HepG2 (cell line): ENCODE measurements around the gene PIWIL4. TPM values are rescaled to one million over a fixed set of nuclear protein-coding genes. Genes with fewer than 3 reads are reported as not detected.

ENCODE experiments used
- ATAC-seq: fragments of 200-7000 bp; cut with Tn5 transposase; 3 replicates; pipeline ENCODE4 v1.9.1; 2020; ENCODE audit warnings: mild to moderate bottlenecking, moderate library complexity
- BruUV-seq: library from RNA; stranded (reverse); fragments of 400-500 nt; replicated peaks from 2 replicates; lab custom pipeline; 2021; lab: Mats Ljungman, UMichigan
- CTCF ChIA-PET: fragments of 300-600 bp; formaldehyde crosslinking; extraction: SDS; loops from one replicate; lab custom pipeline; 2021; ENCODE audit warnings: low total read pairs, inconsistent platforms, low intra/inter-chr PET ratio; lab: Yijun Ruan, JAX
- POLR2A ChIA-PET: fragments of 350-600 bp; sonication (Branson Sonifier 250); formaldehyde crosslinking; loops from one replicate; lab custom pipeline; 2020; ENCODE audit warnings: antibody characterized with exemption, inconsistent platforms; lab: Yijun Ruan, JAX
- DNase-seq: peaks from one replicate; pipeline ENCODE4 v3.0.0-alpha.2; 2015; ENCODE audit warnings: low spot score
- FAIRE-seq: peaks from 3 replicates; lab custom pipeline; 2011; peaks lifted over from hg19 to GRCh38; lab: Jason Lieb, UNC
- H2AFZ ChIP-seq: one replicate; pipeline ENCODE4 v1.6.1; 2011; ENCODE audit warnings: low read length, inconsistent platforms
- H3K27ac ChIP-seq: fragments of 300-600 bp; 3 replicates; pipeline ENCODE4 v1.8.0; 2011; ENCODE audit warnings: mixed run types, mild to moderate bottlenecking, mixed read lengths, low read length, inconsistent platforms; ENCODE audit not compliant: insufficient read depth; ENCODE audit errors: extremely low read length
- H3K27me3 ChIP-seq, 2 experiments: fragments of 200-600 bp in 1 of 2; 2 replicates in 1 of 2; 3 replicates in 1 of 2; pipeline versions ENCODE4 v1.6.0 to v1.8.0; 2011; ENCODE audit warnings: low read length in 2 of 2, mild to moderate bottlenecking in 2 of 2, moderate library complexity in 2 of 2, inconsistent platforms in 1 of 2; ENCODE audit not compliant: insufficient read depth in 2 of 2, control insufficient read depth in 1 of 2
- H3K36me3 ChIP-seq, 2 experiments: fragments of 200-600 bp in 1 of 2; replicated peaks in 1 of 2; 2 replicates in 1 of 2; 3 replicates in 1 of 2; pipeline versions ENCODE4 v1.5.1 to v1.8.0; 2011; ENCODE audit warnings: low read length in 2 of 2, inconsistent platforms in 1 of 2; ENCODE audit not compliant: insufficient read depth in 2 of 2, control insufficient read depth in 1 of 2
- H3K4me1 ChIP-seq: 2 replicates; pipeline ENCODE4 v1.5.1; 2012; ENCODE audit warnings: low read length, inconsistent platforms; ENCODE audit not compliant: insufficient read depth
- H3K4me2 ChIP-seq: 2 replicates; pipeline ENCODE4 v1.6.0; 2011; ENCODE audit warnings: low read depth, low read length, inconsistent platforms
- H3K4me3 ChIP-seq, 3 experiments: fragments of 200-600 bp in 1 of 3; sonication (generic), shearing (Covaris generic) in 1 of 3; replicated peaks in 1 of 3; 2 replicates each; pipeline ENCODE4 v1.5.1; 2011 to 2016; ENCODE audit warnings: low read length in 3 of 3, inconsistent platforms in 2 of 3, low read depth in 2 of 3, mild to moderate bottlenecking in 2 of 3, control low read depth in 1 of 3, mixed read lengths in 1 of 3; ENCODE audit not compliant: insufficient read depth in 1 of 3
- H3K79me2 ChIP-seq: one replicate; pipeline ENCODE4 v1.6.1; 2011; ENCODE audit warnings: low read length, inconsistent platforms; ENCODE audit not compliant: insufficient read depth
- H3K9ac ChIP-seq: 2 replicates; pipeline ENCODE4 v1.6.0; 2011; ENCODE audit warnings: mild to moderate bottlenecking, low read depth, low read length, inconsistent platforms; ENCODE audit not compliant: insufficient read depth
- H3K9me3 ChIP-seq: 2 replicates; pipeline ENCODE4 v1.5.1; 2012; ENCODE audit warnings: mild to moderate bottlenecking, low read length
- H4K20me1 ChIP-seq: 2 replicates; pipeline ENCODE4 v1.6.0; 2011; ENCODE audit warnings: inconsistent platforms, mild to moderate bottlenecking, low read length, moderate library complexity; ENCODE audit not compliant: insufficient read depth
- ATF7 ChIP-seq, 2 experiments: fragments of 450-650 bp in 1 of 2; sonication (generic) in 1 of 2; formaldehyde crosslinking in 1 of 2; IDR thresholded peaks; 2 replicates each; pipeline versions ENCODE4 v1.4.0 to v1.6.1; 2016 to 2020; ENCODE audit warnings: antibody characterized with exemption in 1 of 2, mild to moderate bottlenecking in 1 of 2, missing genetic modification reagents in 1 of 2
- FOXP1 ChIP-seq, 2 experiments: fragments of 450-650 bp in 1 of 2; IDR thresholded peaks; 2 replicates each; pipeline ENCODE4 v1.6.1; 2017 to 2018; ENCODE audit warnings: antibody characterized with exemption in 1 of 2
- HIVEP1 ChIP-seq: sonication (generic); formaldehyde crosslinking; IDR thresholded peaks from 2 replicates; pipeline ENCODE4 v1.4.0; 2020; ENCODE audit warnings: mild to moderate bottlenecking, missing genetic modification reagents
- HNRNPL ChIP-seq: fragments of 200-400 bp; formaldehyde crosslinking; IDR thresholded peaks from 2 replicates; pipeline ENCODE4 v1.6.1; 2017; ENCODE audit warnings: mild to moderate bottlenecking, low read depth, low read length
- KDM5B ChIP-seq: sonication (generic); formaldehyde crosslinking; IDR thresholded peaks from 2 replicates; pipeline ENCODE4 v1.4.0; 2020; ENCODE audit warnings: missing genetic modification reagents, mild to moderate bottlenecking, borderline replicate concordance
- NKX3-1 ChIP-seq: sonication (generic); formaldehyde crosslinking; IDR thresholded peaks from 2 replicates; pipeline ENCODE4 v1.5.0; 2020; ENCODE audit warnings: missing genetic modification reagents
- PAX8 ChIP-seq: sonication (generic); formaldehyde crosslinking; IDR thresholded peaks from 2 replicates; pipeline ENCODE4 v1.8.0; 2022; ENCODE audit warnings: mild to moderate bottlenecking, missing genetic modification reagents, borderline replicate concordance
- POLR2G ChIP-seq: fragments of 200-400 bp; formaldehyde crosslinking; IDR thresholded peaks from 2 replicates; pipeline ENCODE4 v1.6.1; 2018; ENCODE audit warnings: mild to moderate bottlenecking, low read depth, low read length, moderate library complexity
- SAFB2 ChIP-seq: sonication (generic); formaldehyde crosslinking; IDR thresholded peaks from 2 replicates; pipeline ENCODE4 v1.5.1; 2020; ENCODE audit warnings: missing genetic modification reagents, low read depth, mild to moderate bottlenecking, borderline replicate concordance
- SRY ChIP-seq: sonication (generic); formaldehyde crosslinking; IDR thresholded peaks from 2 replicates; pipeline ENCODE4 v1.8.0; 2022; ENCODE audit warnings: mild to moderate bottlenecking, missing genetic modification reagents
- ZNF557 ChIP-seq: sonication (generic); formaldehyde crosslinking; IDR thresholded peaks from 2 replicates; pipeline ENCODE4 v1.4.0; 2020; ENCODE audit warnings: missing genetic modification reagents
- WGBS: methylation state at CpG from one replicate; pipeline ENCODE4 v1.1.6; 2017; ENCODE audit warnings: low lambda C conversion rate; 5-methylcytosine and 5-hydroxymethylcytosine counted together
- in situ Hi-C: cut with HindIII; loops from 2 replicates; pipeline ENCODE4 v1.10.0; 2017; ENCODE audit warnings: low pct_unique_long_range_greater_than_20kb; ENCODE audit not compliant: extremely low pct_ligation_motif_present
- intact Hi-C: fragments of 100-400 bp; cut with micrococcal nuclease; formaldehyde crosslinking; loops from one replicate; pipeline ENCODE4 v1.10.0; 2022; ENCODE audit not compliant: unreplicated experiment
- polyA plus RNA-seq, 8 experiments: library from polyadenylated mRNA; depleted of rRNA in 3 of 8; stranded (reverse) in 7 of 8; unstranded in 1 of 8; fragments of >200 nt; fragmentation: Illumina TruSeq in 4 of 8; extraction: Trizol in 4 of 8; gene quantifications; 2 replicates each; pipeline versions ENCODE4 v1.2.1 to v1.2.3, GENCODE V29; 2011 to 2016; ENCODE audit warnings: low read depth in 4 of 8, missing spikeins in 1 of 8, mixed read lengths in 1 of 8; ENCODE audit not compliant: insufficient read depth in 1 of 8
- total RNA-seq, 5 experiments: library from RNA; depleted of rRNA; stranded (reverse); fragments of >200 nt; fragmentation: Illumina TruSeq; extraction: Trizol; gene quantifications; 2 replicates each; pipeline ENCODE4 v1.2.3, GENCODE V29; 2016; ENCODE audit warnings: low read depth in 1 of 5
- TF ChIP-seq, protein P1 (sequence below): sonication (generic); formaldehyde crosslinking; IDR thresholded peaks from 2 replicates; pipeline ENCODE4 v1.4.0; 2020; ENCODE audit warnings: mild to moderate bottlenecking, missing genetic modification reagents
- TF ChIP-seq, protein P2 (sequence below): sonication (generic); formaldehyde crosslinking; IDR thresholded peaks from 2 replicates; pipeline ENCODE4 v1.4.0; 2020; ENCODE audit warnings: mild to moderate bottlenecking, missing genetic modification reagents
- TF ChIP-seq, protein P3 (sequence below): sonication (generic); formaldehyde crosslinking; IDR thresholded peaks from 2 replicates; pipeline ENCODE4 v1.9.0; 2021; ENCODE audit warnings: missing genetic modification reagents, borderline replicate concordance
- TF ChIP-seq, protein P4 (sequence below): IDR thresholded peaks from 2 replicates; pipeline ENCODE4 v1.6.1; 2016; ENCODE audit warnings: mild to moderate bottlenecking, missing biosample characterization, missing genetic modification reagents

The PIWIL4 gene
- total and polyA plus RNA-seq, 2 of the 13 experiments (the other 11 are each of a cell fraction or from before 2014, with no cell fraction given), result 0.08 TPM; not detected in 1

DNA sequence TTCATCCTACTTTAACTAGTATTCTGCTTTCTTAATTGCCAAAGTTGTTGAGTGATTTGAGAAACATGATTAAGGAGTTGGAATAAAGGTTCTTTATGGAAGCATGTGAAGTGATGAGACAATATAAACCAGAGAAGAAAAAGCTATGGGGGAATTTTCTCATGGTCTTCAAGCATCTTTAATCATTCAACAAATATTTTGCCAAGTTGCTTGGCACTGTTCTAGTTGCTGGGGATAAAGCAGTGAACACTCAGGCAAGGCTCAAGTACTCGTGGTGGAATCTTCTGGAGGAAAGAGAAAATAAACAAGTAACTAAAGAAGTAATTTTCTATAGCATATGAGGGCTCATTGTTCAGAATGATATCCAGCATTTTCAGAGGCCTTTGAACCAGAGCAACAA, 9.2 kb upstream of the PIWIL4 start (continued):
- TF ChIP-seq KDM5B (CRISPR knock-in tag) (no peak), PAX8 (CRISPR knock-in tag) (no peak), HIVEP1 (no peak)
- TF ChIP-seq, protein P1, sequence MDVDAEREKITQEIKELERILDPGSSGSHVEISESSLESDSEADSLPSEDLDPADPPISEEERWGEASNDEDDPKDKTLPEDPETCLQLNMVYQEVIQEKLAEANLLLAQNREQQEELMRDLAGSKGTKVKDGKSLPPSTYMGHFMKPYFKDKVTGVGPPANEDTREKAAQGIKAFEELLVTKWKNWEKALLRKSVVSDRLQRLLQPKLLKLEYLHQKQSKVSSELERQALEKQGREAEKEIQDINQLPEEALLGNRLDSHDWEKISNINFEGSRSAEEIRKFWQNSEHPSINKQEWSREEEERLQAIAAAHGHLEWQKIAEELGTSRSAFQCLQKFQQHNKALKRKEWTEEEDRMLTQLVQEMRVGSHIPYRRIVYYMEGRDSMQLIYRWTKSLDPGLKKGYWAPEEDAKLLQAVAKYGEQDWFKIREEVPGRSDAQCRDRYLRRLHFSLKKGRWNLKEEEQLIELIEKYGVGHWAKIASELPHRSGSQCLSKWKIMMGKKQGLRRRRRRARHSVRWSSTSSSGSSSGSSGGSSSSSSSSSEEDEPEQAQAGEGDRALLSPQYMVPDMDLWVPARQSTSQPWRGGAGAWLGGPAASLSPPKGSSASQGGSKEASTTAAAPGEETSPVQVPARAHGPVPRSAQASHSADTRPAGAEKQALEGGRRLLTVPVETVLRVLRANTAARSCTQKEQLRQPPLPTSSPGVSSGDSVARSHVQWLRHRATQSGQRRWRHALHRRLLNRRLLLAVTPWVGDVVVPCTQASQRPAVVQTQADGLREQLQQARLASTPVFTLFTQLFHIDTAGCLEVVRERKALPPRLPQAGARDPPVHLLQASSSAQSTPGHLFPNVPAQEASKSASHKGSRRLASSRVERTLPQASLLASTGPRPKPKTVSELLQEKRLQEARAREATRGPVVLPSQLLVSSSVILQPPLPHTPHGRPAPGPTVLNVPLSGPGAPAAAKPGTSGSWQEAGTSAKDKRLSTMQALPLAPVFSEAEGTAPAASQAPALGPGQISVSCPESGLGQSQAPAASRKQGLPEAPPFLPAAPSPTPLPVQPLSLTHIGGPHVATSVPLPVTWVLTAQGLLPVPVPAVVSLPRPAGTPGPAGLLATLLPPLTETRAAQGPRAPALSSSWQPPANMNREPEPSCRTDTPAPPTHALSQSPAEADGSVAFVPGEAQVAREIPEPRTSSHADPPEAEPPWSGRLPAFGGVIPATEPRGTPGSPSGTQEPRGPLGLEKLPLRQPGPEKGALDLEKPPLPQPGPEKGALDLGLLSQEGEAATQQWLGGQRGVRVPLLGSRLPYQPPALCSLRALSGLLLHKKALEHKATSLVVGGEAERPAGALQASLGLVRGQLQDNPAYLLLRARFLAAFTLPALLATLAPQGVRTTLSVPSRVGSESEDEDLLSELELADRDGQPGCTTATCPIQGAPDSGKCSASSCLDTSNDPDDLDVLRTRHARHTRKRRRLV (CRISPR knock-in tag), result no peak
- TF ChIP-seq, protein P2, sequence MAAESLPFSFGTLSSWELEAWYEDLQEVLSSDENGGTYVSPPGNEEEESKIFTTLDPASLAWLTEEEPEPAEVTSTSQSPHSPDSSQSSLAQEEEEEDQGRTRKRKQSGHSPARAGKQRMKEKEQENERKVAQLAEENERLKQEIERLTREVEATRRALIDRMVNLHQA (CRISPR knock-in tag), result no peak
- TF ChIP-seq, protein P3, sequence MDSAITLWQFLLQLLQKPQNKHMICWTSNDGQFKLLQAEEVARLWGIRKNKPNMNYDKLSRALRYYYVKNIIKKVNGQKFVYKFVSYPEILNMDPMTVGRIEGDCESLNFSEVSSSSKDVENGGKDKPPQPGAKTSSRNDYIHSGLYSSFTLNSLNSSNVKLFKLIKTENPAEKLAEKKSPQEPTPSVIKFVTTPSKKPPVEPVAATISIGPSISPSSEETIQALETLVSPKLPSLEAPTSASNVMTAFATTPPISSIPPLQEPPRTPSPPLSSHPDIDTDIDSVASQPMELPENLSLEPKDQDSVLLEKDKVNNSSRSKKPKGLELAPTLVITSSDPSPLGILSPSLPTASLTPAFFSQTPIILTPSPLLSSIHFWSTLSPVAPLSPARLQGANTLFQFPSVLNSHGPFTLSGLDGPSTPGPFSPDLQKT (CRISPR knock-in tag), result no peak
- TF ChIP-seq, all 625 proteins: peak for 0

DNA sequence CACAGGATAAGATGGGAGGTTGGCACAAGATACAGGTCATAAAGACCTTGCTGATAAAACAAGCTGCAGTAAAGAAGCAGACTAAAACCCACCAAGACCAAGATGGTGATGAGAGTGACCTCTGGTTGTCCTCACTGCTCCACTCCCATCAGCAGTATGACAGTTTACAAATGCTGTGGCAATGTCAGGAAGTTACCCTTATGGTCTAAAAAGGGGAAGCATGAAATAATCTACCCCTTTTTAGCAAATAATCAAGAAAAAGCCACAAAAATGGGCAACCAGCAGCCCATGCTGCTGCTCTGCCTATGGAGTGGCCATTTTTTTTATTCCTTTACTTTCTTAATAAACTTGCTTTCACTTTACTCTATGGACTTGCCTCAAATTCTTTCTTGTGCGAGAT, 8.7 kb upstream of the PIWIL4 start:
- Histone ChIP-seq H3K4me3 (no peak overlapping the region), H3K4me2 (no peak overlapping the region), H3K27ac (no peak overlapping the region), H3K4me1 (no peaks in the 10 kb centered on the region), H3K36me3 (no peaks in the 10 kb centered on the region), H3K9me3 (no peaks in the 10 kb centered on the region), H4K20me1 (no peaks in the 10 kb centered on the region), H3K79me2 (no peaks in the 10 kb centered on the region), H3K27me3 (no peaks in the 10 kb centered on the region), H2AFZ (no peak overlapping the region), H3K9ac (no peak overlapping the region)
- FAIRE-seq (no peak), DNase-seq (no peak), ATAC-seq (no peak)
- ChIA-PET CTCF (no interaction called here), POLR2A (no interaction called here)
- in situ Hi-C loops, result no loop called here
- intact Hi-C loops, result no loop called here
- BruUV-seq, result no TSS peak
- 6% methylated on average over 1 of the region's 1 CpG for WGBS
- no peak for TF ChIP-seq NKX3-1 (CRISPR knock-in tag)
- no peak for TF ChIP-seq FOXP1 (IDR thresholded peaks at IDR 0.05)
- TF ChIP-seq FOXP1 (CRISPR knock-in tag; IDR thresholded peaks at IDR 0.05), result no peak
- TF ChIP-seq POLR2G, result no peak
- TF ChIP-seq, protein P4, sequence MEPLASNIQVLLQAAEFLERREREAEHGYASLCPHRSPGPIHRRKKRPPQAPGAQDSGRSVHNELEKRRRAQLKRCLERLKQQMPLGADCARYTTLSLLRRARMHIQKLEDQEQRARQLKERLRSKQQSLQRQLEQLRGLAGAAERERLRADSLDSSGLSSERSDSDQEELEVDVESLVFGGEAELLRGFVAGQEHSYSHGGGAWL (CRISPR knock-in tag), result no peak
- no peak for TF ChIP-seq ZNF557
- TF ChIP-seq SRY (CRISPR knock-in tag), result no peak
- no peak for TF ChIP-seq ATF7 (IDR thresholded peaks at IDR 0.05)
- TF ChIP-seq ATF7 (CRISPR knock-in tag; IDR thresholded peaks at IDR 0.05), result no peak
- TF ChIP-seq SAFB2 (CRISPR knock-in tag), result no peak
- no peak for TF ChIP-seq HNRNPL
